Measurements from ENCODE around the gene LSS.
"Not testable (repeated sequence)": the region's sequence is repeated elsewhere in the genome, so short reads cannot be mapped to it uniquely, and the experiment has no call there.

The LSS gene

GRCh38 chr21:46245213-46245915 lies 16.8 kb upstream of the LSS start:
- no peak for DNase-seq

GRCh38 chr21:46244602-46245001 lies 16.0 kb upstream of the LSS start:
- DNase-seq = no peak

- no peak for DNase-seq
Measured at GRCh38 chr21:46243960-46244361, 15.4 kb upstream of the LSS start.

GRCh38 chr21:46243325-46243724 lies 14.8 kb upstream of the LSS start:
- DNase-seq = no peak

GRCh38 chr21:46241577-46241976 lies 13.0 kb upstream of the LSS start:
- not testable (repeated sequence) for DNase-seq

GRCh38 chr21:46239817-46240325 lies 11.3 kb upstream of the LSS start:
- no peak for DNase-seq

GRCh38 chr21:46237474-46237873 lies 8.9 kb upstream of the LSS start:
- no peak for DNase-seq

- DNase-seq = no peak
Measured at GRCh38 chr21:46234436-46234950, 5.9 kb upstream of the LSS start.

- DNase-seq = no peak
Measured at GRCh38 chr21:46229923-46230260, 1.3 kb upstream of the LSS start.

- peak; percentile 51 for DNase-seq
Measured at GRCh38 chr21:46229133-46229922, 754 bp upstream of the LSS start.

GRCh38 chr21:46227811-46228344 lies 696 bp downstream of the LSS start:
- DNase-seq = no peak

GRCh38 chr21:46226920-46227599 lies 1.5 kb downstream of the LSS start:
- DNase-seq = no peak

GRCh38 chr21:46226146-46226545 lies 2.4 kb downstream of the LSS start:
- DNase-seq = no peak

- DNase-seq = not testable (repeated sequence)
Measured at GRCh38 chr21:46223661-46224060, 4.9 kb downstream of the LSS start.

GRCh38 chr21:46223217-46223616 lies 5.4 kb downstream of the LSS start:
- no peak for DNase-seq

- no peak for DNase-seq
Measured at GRCh38 chr21:46222436-46223116, 6.0 kb downstream of the LSS start.

GRCh38 chr21:46221664-46222435 lies 6.7 kb downstream of the LSS start:
- DNase-seq = no peak

GRCh38 chr21:46220847-46221246 lies 7.7 kb downstream of the LSS start:
- no peak for DNase-seq

- no peak for DNase-seq
Measured at GRCh38 chr21:46220275-46220810, 8.2 kb downstream of the LSS start.

GRCh38 chr21:46219591-46220239 lies 8.9 kb downstream of the LSS start:
- DNase-seq = no peak

Data from NCI-H748 treated with DMSO at 0.1 percent for 48 hours (cell line).